ENCODE results near the gene SLC39A12. TPM values are rescaled to one million over a fixed set of nuclear protein-coding genes. Genes with fewer than 3 reads are reported as not detected.

Gene SLC39A12
- total RNA-seq, 4 donors from 2014 or later: not detected

GRCh38 chr10:17915181-17915580 lies 36.5 kb upstream of the SLC39A12 start:
- intact Hi-C loops (cut with DNase I; ENCODE audit: low total_unique reads) (no loop called here), in situ Hi-C loops (cut with MboI; ENCODE audit: low sequenced_read_pairs in 4 of 4) (loop anchor here in 1 of 4 donors (25.0 kb wide), 1 partner anchor 297 kb away; no protein-coding TSS in a partner anchor)
- no peak overlapping the region for H3K27ac ChIP-seq
- TF ChIP-seq CTCF (IDR thresholded peaks at IDR 0.05 in 4 of 5, conservative IDR thresholded peaks at IDR 0.05 in 1 of 5): no peak
- TF ChIP-seq POLR2A (IDR thresholded peaks at IDR 0.05): no peak
- ATAC-seq (no peak), DNase-seq (no peak)
- H3K36me3 ChIP-seq: no peaks in the 10 kb centered on the region
- no peaks in the 10 kb centered on the region for H3K9me3 ChIP-seq
- no peak overlapping the region for H3K4me3 ChIP-seq
- H3K27me3 ChIP-seq: no peaks in the 10 kb centered on the region
- H3K4me1 ChIP-seq: no peaks in the 10 kb centered on the region

- Histone ChIP-seq H3K27ac (no peak overlapping the region), H3K27me3 (no peaks in the 10 kb centered on the region), H3K4me1 (peaks cover 0 to 7% of the 10 kb centered on the region in 2 donors), H3K4me3 (no peak overlapping the region), H3K36me3 (no peaks in the 10 kb centered on the region), H3K9me3 (no peaks in the 10 kb centered on the region)
- DNase-seq (no peak), ATAC-seq (no peak)
- in situ Hi-C loops (cut with MboI; ENCODE audit: low sequenced_read_pairs in 4 of 4): loop anchor here in 1 of 4 donors (25.0 kb wide), 1 partner anchor 294 kb away; no protein-coding TSS in a partner anchor
- intact Hi-C loops (cut with DNase I; ENCODE audit: low total_unique reads): no loop called here
- TF ChIP-seq POLR2A (IDR thresholded peaks at IDR 0.05) (no peak), CTCF (IDR thresholded peaks at IDR 0.05 in 4 of 5, conservative IDR thresholded peaks at IDR 0.05 in 1 of 5) (no peak)
These were observed 33.4 kb upstream of the SLC39A12 start for GRCh38 chr10:17918187-17918903.

GRCh38 chr10:17921378-17921777 lies 30.3 kb upstream of the SLC39A12 start:
- H3K27me3 ChIP-seq: no peaks in the 10 kb centered on the region
- H3K9me3 ChIP-seq: no peaks in the 10 kb centered on the region
- no peak for ATAC-seq
- H3K4me1 ChIP-seq: peaks cover 0 to 12% of the 10 kb centered on the region in 2 donors
- DNase-seq: no peak
- in situ Hi-C loops (cut with MboI; ENCODE audit: low sequenced_read_pairs in 4 of 4): loop anchor here in 1 of 4 donors (25.0 kb wide), 1 partner anchor 291 kb away; no protein-coding TSS in a partner anchor
- no peak overlapping the region for H3K4me3 ChIP-seq
- TF ChIP-seq CTCF (IDR thresholded peaks at IDR 0.05 in 4 of 5, conservative IDR thresholded peaks at IDR 0.05 in 1 of 5) (no peak), POLR2A (IDR thresholded peaks at IDR 0.05) (no peak)
- no peak overlapping the region for H3K27ac ChIP-seq
- intact Hi-C loops (cut with DNase I; ENCODE audit: low total_unique reads): no loop called here
- no peaks in the 10 kb centered on the region for H3K36me3 ChIP-seq

- DNase-seq (peak in 1 of 2 donors; percentile 27), ATAC-seq (peak; percentile 54 to 58)
- Histone ChIP-seq H3K4me1 (peaks cover 0 to 12% of the 10 kb centered on the region in 2 donors), H3K9me3 (no peaks in the 10 kb centered on the region), H3K27me3 (no peaks in the 10 kb centered on the region), H3K4me3 (no peak overlapping the region), H3K36me3 (no peaks in the 10 kb centered on the region), H3K27ac (no peak overlapping the region)
- intact Hi-C loops (cut with DNase I; ENCODE audit: low total_unique reads): no loop called here
- TF ChIP-seq CTCF (IDR thresholded peaks at IDR 0.05 in 4 of 5, conservative IDR thresholded peaks at IDR 0.05 in 1 of 5) (no peak), POLR2A (IDR thresholded peaks at IDR 0.05) (no peak)
- in situ Hi-C loops (cut with MboI; ENCODE audit: low sequenced_read_pairs in 4 of 4): loop anchor here in 1 of 4 donors (25.0 kb wide), 1 partner anchor 289 kb away; no protein-coding TSS in a partner anchor
These were observed 28.0 kb upstream of the SLC39A12 start for GRCh38 chr10:17923728-17924127.
